GM19025 (cell line): ENCODE results near the gene PRKAG2.
"Not testable (repeated sequence)": the region's sequence is repeated elsewhere in the genome, so short reads cannot be mapped to it uniquely, and the experiment has no call there.

Source experiments
- ATAC-seq: cut with Tn5 transposase; IDR thresholded peaks from one replicate; pipeline ENCODE4 v1.9.1; 2021; ENCODE audit warnings: mild to moderate bottlenecking, low read depth, moderate library complexity; ENCODE audit not compliant: unreplicated experiment

PRKAG2 gene

DNA sequence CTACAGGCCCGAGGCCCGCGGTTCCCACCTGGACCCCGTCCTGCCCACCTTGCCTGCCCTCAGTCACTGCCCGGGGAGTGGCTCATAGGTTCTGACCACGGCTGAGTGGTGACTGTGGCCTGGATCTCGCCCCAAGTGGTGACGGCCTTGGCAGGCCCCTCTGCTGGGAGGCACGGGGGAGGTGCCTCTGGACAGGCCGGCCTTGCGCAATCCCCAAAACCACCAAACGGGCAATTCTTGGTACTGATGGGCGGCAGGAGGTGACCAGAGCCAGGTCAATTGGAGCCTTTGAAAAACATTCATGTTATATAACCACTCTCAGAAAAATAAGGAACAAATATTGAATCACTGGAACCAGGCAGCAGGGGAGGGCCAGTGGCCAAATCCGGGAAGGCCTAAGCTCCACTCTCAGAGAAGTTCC is 83.4 kb downstream of the PRKAG2 start:
- no peak for ATAC-seq

DNA sequence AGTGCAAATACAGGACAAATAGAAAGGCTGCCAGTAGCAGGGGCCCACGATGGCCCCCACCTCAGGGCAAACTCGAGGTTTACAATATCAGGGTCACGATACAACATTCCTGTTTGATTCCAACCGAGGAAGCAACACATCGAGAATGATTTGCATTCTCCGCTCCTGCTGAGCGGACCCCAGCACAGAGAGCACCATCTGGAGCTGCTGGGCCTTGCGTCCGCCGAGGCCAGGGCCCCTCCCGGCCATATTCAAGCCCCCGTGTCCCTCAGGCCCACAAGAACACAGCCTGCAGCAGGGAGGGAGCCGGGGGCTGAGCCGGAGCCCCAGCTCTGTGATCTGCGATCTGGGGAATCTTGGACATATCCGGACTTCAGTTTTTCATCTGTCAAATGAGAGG is 84.3 kb downstream of the PRKAG2 start:
- no peak for ATAC-seq

DNA sequence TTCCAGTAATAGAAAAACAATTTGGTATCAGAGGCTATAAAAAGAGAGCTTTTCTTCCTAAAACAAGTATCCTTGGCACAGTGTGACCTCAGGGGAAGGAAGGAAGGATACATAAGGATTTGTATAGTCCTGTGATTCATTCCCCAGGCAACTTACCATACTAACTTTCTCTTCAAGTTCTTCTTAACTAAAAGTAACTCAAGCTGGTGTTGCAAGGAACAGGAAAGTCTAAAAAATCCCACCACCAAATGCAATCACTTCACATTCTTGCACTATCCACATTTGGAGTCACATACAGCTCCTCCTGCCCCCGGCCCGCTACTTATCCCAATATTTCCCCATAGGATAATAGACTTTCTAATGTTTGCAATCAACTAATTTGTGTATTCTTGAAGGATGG is 84.8 kb downstream of the PRKAG2 start:
- ATAC-seq = no peak

DNA sequence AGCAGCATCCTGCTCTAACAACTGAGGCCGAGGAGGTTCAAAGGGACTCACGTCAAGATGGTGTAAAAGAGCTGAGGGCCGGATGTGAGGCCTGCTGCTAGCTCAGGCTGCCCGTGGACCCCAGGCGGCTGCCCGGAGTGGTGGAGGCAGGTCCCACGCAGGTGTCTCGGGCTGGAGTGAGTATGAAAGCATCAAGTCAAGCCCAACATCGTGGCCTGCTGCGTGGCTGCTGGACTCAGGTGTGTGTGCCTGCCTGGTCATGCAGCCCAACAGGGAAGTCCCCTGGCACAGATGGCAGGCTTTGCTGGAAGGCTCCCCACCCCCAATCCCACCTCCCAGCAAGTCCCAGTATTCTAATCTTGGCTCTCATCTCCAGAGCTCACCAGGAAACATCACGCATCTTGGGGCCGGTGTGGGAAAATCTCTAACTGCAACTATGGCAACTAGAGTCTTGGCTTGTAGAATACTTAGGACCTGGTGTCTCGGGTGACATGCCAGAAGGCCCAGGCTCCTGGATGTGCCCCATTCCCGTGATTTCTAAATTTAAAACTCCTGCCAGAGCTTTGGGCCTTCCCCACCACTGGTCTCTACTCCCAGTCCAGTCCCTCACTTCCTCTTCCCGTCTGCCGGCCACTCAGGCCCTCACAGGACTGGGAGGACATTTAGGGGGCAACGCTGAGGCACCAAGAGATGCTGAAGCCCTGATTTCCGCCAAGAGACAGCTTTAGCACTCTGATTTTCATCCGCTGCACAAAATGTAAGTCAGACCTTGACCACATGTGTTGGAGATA is 85.9 kb downstream of the PRKAG2 start:
- no peak for ATAC-seq

DNA sequence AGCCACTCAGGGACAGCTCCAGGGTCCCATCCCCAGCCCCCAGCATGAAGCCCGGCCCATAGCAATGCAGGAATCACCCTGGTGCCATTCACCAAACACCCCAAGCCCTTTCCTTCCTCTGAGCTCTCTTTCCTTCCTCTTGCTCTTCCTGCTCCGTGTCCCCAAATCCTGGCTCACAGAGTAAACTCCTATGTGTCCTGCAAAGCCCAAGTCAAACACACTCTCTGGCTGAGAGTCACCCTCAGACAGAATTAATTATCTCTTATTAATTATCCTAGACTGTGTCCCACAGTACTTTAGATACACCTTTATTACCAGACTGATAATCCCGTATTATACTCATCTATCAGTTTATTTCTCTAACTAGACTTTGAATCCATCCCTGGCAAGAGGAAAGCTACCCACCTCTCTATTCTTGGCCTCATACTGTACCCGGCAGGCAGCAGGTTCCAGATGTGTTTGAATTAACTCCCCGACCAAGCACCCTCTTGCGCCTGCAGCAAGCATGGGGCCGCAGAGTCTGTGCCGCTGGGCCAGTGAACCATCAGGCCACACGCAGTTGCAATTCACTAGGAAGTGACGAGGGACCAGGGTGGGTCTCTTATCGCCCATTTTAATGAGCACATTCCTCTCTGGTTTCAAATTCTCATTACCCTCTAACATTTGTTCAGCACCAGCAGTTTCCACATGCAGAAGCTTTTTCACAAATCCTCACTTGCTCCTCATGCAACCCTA is 86.7 kb downstream of the PRKAG2 start:
- ATAC-seq = no peak

DNA sequence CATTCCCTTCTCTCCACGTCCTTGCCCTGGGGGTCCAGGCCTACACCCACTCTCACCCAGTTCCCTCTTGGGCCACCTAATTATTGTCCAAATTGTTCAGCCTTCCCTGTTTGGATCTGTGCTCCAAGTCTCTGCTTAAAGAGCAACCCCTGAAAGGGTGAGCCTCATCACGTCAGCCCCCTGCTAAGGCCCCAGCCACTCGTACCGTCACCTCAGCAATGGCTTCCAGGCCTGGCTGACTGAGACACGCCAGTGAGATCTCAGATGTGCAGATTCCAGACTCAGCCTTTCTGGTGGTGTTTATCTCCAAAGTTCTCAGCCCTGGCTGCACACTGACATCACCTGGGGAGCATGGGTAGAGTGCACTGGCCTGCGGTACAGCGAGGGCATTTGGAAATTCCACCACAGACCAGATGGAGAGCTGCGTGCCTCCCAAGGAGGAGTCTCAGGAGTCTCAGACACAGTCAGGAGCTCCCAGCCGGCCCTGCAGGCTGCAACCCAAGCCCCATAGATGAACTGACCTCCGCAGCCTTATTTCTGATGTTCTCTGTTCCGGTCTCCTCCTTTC is 87.5 kb downstream of the PRKAG2 start:
- ATAC-seq = no peak

DNA sequence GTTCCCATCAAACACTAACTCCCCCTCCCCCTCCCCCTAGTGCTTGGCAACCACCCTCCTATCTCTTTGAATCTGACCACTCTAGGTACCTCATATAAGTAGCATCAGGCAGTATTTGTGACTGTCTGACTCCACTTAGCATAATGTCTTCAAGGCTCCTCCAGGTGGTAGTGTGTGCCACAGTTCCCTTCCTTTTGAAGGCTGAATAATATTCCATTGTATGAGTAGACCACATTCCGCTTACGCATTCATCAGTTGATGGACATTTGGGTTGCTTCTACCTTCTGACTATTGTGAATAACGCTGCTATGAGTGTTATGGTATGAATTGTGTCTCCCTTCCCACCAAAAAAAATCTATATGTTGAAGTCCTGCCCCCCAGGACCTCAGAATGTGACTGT is 89.6 kb downstream of the PRKAG2 start:
- ATAC-seq = no peak

DNA sequence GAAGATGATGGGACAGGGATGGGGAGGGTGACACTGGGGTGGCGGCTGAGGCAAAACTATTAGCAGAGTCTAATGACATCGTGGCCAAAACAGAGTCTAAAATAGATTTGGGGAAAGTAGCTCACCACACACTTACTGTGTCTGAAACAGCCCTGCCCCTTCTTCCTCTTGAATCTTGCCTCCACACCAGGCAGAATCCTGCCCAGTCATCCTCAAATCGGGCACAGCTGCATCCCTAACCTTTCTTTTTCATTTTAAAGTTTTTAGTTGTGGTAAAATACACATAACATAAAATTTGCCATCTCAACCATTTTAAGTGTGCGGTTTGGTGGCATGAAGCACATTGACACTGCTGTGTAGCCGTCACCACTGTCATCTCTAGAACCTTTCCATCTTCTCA is 90.0 kb downstream of the PRKAG2 start:
- no peak for ATAC-seq

DNA sequence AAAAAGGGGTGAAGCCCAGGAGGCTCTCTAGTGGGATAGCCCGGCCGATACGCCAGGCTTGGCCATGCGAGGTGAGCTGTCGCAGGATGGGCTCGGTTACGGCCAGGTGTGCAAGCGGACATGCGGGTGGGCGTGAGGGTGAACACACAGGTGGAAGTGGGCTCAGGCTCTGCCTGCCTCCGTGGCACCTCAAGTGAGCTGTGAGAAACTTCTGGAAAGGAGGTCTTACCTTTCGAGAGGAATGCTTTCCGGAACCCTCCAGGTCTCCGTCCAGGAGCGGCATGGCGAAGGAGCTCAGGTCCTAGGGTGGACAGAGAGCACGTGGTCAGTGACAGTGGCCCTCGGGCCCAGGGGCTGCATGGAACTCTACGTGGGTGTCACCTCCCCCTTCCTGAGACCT is 90.7 kb downstream of the PRKAG2 start:
- ATAC-seq = no peak

DNA sequence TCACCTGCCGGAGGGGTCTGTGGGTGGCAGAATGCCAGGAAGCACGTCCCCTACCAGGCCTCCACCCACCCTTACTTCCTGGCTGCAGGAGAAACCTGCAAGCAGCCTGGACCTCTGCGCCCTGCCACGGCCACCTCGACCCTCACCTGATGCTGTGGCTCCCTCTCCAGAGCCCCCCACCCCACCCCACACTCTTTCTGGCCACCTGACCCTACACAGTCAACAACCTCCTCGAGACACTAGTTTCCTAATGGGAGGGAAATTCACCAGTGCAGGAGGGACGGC is 91.3 kb downstream of the PRKAG2 start:
- no peak for ATAC-seq

DNA sequence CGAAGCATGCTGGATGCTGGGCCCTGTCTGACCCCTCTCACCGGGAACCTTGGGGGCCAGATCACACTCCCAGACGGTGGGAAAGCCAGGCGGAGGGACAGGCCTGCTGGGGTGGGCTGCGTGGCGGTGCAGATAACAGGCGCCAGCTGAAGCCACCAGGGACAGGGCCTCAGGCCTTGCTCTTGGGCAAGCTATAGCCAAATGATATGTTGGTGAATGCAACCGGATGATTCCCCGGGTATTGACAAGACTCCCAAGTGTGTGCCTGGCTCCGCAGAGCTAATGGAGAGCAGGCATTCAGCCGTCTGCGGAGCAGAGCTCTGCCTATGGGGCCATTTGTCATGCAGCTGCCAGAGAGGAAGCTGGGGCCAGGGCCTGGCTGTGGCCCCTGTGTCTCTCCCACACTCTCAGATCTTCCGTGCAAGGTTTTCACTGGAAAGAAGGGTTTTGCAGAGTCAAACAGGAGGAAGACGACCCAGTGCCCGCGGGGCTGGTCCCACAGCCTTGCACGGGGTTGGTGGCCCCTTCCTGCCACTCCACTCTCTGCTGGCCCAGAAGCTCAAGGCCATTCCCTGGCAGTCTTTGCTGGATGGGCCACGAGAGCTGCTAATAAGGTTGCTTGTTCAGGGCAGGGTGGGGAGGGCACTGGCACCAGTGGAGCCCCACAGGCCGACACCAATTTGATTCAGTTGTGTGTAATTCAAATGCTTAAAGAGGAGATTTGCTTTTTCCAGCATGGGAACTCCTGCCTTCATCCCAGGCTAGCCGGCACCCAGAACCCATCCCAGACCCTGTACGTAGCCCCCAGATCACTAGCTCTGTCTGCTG is 91.8 kb downstream of the PRKAG2 start:
- no peak for ATAC-seq

DNA sequence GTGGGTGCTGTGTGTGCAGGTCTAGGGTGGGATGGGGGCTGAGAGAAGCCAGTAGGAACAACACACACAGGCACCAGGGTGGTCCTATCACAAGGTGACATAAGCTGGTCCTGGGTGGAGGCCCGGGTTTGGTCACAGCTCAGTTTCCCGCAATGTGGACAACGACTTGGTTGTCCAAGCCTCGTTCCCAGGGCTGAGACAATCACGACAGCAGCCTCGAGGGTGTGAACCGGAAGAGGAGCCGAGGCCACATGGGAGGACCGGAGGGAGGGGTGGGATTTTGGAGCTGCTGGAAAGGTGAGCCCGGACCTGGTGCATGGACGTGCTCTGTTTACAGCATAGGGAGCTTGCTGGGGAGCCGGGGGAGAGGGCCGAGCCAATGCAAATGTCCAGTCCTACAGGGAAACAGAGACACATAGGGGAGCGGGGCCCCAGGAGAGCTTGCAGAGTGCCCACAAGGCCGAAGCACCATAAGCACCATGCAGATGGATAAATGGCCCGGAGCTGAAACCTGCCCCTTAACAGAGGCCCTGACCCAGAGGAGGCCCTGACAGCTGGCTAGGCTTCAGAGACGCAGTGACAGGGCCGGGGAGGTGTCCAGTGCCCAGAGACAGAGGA is 92.8 kb downstream of the PRKAG2 start:
- ATAC-seq = no peak

DNA sequence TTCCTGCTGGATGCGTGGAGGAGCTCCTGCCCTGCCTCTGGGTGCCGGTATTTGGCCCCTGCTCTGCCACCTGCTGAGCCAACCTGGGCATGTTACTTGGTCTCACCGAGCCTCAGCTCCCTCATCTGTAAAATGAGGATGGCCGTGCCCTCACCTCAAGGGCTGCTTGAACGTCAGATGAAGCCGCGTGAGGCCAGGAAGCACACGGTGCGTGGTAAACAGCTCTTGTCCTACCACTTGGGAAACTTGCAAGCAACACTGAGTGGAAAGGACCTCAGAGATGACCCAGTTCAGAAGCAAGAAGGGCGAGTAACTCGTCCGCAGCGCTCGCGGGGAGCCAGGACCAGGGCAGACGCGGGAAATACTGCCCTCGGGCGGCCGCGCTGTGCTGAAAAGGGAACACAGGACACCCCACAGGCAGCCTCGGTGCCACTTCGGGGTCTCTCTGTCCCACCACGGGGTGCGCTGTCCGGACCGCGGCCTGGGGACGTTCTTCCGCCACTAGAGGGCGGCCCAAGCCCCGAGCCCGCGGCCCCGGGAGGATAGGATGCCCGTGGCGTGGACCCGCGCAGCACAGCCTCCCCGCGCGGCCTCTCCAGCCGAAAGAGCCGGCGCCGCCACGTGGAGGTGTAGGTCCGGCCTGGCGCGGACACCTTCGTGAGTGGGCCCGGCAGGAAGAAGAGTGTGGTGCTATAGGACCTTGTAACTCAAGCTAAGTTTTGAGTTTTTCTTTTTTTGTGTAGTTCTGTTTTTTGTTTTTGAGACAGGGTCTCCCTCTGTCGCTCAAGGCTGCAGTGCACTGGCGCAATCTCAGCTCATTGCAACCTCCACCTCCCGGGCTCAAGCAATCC is 94.1 kb downstream of the PRKAG2 start:
- ATAC-seq = peak; percentile 76

DNA sequence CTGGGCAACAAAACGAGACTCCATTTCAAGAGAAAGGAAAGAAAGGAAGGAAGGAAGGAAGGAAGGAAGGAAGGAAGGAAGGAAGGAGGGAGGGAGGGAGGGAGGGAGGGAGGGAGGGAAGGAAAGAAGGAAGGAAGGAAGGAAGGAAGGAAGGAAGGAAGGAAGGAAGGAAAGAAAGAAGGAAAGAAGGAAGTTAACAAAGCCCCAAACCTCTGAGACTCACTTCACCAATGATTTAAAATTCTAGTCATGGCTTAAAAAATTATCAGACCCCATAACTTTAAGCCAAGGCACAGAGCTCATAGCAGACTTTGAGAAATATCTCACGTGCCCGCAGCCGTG is 94.7 kb downstream of the PRKAG2 start:
- not testable (repeated sequence) for ATAC-seq

DNA sequence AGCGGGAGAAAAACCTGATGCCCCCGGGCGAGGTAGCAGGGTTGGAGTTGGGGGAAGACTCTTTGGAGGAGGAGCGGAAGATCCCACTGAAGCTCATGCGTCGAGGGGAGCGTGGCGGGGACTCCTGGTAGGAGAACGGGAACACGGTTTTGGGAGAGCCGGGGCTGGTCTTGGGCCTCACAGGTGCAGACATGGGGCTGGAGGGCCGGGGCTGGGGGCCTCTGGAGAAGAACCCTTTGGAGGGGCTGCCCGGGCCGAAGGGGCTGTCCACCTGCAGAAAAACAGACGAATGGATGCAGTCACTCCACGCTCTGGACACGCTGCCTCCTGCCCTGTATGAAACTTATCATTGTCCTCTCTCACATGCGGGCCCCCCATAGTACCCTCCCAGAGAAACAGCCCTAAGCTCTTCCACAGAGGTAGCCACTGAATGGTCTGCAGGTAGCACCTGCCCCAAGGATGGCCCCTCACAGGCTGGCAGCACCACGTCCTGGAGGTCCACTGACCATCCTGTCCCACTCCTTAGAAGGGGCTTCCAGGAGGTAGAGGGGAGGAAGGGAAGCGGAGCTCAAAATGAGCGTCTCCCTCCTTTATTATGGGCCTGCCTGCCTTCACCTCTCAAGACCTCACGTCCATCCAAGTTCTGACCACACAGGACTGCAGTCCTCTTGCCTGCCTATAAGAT is 95.6 kb downstream of the PRKAG2 start:
- no peak for ATAC-seq

DNA sequence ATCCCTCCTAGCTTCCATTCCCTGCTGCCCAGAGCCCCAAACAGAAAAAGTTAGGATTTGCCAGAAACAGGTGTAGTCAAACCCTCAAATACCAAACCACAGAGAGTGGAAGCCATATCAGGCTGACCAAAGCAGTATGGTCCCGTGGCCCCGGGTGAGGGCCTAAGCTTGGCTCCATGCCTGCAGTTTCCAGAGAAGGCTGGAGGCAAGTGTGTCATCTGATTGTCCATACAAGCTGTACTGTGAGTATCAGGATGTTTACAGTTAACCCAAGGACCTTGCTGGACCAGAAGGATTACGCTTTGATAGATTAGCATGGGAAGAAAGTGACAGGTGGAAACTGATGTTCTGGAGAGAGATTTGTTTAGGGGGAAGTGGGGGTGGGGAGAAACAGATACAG is 96.3 kb downstream of the PRKAG2 start:
- no peak for ATAC-seq

DNA sequence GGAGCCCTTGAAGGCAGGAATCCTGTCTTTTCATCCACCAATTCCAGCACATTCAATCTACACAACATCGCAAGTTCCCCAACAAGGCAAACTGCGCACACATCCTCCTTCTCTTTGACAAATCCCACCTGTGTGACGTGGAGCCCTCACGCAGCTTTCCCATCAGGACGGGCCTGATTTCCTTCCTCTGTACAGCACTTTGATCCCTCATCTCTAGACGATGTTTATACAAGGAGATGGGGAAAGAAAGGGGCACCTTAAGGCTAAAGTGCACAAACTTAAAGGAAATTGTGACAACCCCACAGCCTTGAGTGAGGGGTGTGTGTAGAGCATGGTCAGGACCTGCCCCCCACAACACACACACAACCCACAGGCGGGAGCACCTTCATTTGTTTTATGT is 97.2 kb downstream of the PRKAG2 start:
- no peak for ATAC-seq

DNA sequence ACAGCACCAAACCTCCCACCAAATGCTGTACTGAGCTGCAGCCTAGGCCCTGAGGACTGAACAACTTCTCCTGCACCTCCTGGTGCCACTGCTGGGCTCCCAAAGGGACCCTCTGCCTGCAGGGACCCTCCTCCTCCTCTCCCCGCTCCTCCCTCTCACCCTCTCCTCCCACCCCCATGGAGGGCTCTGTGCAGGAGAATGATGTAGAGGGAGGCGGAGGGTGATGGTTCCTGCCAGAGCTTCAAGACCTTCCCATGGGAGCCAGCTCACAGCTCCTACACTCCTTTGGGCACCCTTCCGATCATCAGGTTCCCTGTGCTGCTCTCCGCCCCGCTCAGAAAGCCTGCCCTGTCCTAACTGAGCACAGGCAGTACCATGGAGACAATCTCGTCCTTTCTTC is 97.7 kb downstream of the PRKAG2 start:
- no peak for ATAC-seq

DNA sequence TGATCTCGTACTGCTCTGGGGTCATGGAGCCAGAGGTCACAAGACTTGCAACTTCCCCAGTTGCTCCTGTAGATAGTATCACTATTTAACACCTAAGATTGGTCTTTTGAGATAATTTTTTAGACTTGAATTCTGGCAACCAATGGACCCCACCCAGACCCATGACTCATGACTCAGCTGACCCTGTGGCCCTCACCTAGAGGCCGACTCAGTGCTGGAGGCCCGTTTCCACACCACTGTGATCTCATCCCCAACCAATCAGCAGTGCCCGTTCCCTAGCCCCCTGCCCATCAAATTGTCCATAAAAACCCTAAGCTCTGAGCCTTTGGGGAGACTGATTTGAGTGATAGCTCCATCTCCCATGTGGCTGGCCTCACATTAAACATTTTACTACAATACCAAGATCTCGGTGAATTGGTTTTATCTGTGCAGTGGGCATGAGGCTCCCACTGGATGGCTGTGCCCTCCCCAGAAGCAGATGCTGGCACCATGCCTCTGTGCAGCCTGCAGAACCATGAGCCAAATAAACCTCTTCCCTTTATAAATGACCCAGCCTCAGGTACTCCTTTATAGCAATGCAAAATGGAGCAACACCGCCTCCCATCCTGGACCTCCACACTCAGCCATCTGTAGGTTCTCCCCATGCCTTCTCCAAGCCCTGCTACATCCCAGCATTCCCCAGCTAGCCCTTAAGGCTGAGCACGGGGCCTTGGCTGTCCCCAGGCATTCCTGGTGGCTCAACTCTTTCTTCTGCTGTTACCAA is 98.8 kb downstream of the PRKAG2 start:
- no peak for ATAC-seq
